ENCODE data around the gene MCTP1.

MCTP1 gene

DNA sequence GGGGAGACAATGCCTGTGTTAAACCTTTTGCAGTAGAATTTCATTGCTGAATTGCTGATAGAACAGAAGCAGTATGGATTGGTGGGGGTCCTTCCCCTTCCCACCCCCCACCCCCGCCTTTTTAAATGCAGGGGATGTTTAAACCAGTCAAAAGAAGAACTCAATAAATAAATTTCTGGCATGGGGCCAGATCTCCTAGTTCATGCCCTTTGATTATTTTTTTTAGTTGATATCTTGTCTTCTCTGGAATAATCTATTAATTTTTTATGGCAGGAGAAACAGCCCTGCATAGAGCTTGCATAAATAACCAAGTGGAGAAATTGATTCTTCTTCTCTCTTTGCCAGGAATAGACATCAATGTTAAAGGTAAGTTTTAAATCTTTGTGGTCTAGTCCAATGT lies 593.6 kb downstream of the MCTP1 start:
- H3K4me1 Mint-ChIP-seq (ENCODE audit: low read depth) = no peaks in the 10 kb centered on the region
- H3K27me3 Mint-ChIP-seq = no peaks in the 10 kb centered on the region
- no peak overlapping the region for H3K27ac Mint-ChIP-seq
- H3K4me3 Mint-ChIP-seq = no peak overlapping the region
- H3K9me3 Mint-ChIP-seq = no peaks in the 10 kb centered on the region
- peaks cover 53% of the 10 kb centered on the region for H3K36me3 Mint-ChIP-seq (ENCODE audit: low read depth)

GRCh38 chr5:94690778-94691177 lies 594.1 kb downstream of the MCTP1 start:
- Mint-ChIP-seq H3K4me3 (no peak overlapping the region), H3K27ac (no peak overlapping the region), H3K9me3 (no peaks in the 10 kb centered on the region), H3K4me1 (ENCODE audit: low read depth) (no peaks in the 10 kb centered on the region), H3K36me3 (ENCODE audit: low read depth) (peaks cover 56% of the 10 kb centered on the region), H3K27me3 (no peaks in the 10 kb centered on the region)

DNA sequence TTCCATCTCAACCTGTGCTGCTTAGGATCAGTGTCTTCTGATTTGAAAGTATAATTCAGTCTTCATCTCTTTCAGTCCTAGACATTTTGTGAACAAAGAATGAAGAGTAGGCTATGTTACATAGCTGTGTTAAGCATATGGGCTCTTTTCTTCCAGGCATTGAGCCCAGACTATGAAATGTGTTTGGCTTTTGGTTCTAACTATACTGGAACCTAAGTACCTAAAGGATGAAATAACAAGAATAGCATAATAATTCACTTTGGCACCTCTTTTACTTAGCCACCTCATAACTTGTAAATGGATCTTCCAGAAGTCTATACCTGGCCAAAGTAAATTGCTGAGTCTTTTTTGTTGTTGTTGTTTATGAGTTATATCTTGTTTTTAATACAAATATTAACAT lies 595.0 kb downstream of the MCTP1 start:
- Mint-ChIP-seq H3K4me1 (ENCODE audit: low read depth) (no peaks in the 10 kb centered on the region), H3K27ac (peak overlapping the region; percentile 12), H3K9me3 (no peaks in the 10 kb centered on the region), H3K4me3 (no peak overlapping the region), H3K27me3 (no peaks in the 10 kb centered on the region), H3K36me3 (ENCODE audit: low read depth) (peaks cover 54% of the 10 kb centered on the region)

- Mint-ChIP-seq H3K27ac (no peak overlapping the region), H3K9me3 (no peaks in the 10 kb centered on the region), H3K27me3 (no peaks in the 10 kb centered on the region), H3K4me3 (no peak overlapping the region), H3K4me1 (ENCODE audit: low read depth) (no peaks in the 10 kb centered on the region), H3K36me3 (ENCODE audit: low read depth) (peaks cover 42% of the 10 kb centered on the region)
Measured at GRCh38 chr5:94682814-94683520, 601.9 kb downstream of the MCTP1 start.

DNA sequence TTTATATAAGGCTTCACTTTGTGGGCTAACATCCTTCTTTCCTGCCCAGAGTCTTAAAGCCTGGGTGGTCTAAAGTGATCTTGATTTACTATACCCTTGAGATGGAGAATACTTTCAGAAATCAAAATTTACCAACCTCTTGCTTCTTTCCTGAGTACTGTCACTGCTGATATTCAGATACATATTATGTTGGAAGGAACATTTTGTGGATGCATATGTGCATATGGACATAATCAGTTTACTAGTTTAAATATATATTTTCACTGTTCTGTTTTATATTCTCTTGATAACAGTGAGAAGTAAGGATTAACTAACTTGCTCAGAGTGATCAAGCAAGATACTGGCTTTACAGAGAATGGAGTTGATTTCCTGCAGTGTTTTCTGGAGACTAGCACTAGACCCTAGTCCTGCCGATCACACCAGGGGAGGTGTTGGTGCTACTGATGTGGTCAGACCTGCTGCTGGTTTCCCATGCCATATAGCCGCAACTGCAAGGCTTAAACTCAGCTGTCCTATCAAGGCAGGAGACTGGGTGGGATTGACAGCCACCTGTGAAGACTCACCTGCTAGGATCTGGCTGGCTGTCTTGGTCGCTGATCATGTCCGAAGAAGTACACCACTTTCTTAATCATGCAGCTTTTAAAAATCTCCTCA lies 608.8 kb downstream of the MCTP1 start:
- Mint-ChIP-seq H3K27ac (no peak overlapping the region), H3K9me3 (no peaks in the 10 kb centered on the region), H3K36me3 (ENCODE audit: low read depth) (peaks cover 41% of the 10 kb centered on the region), H3K4me1 (ENCODE audit: low read depth) (no peaks in the 10 kb centered on the region), H3K27me3 (no peaks in the 10 kb centered on the region), H3K4me3 (no peak overlapping the region)

DNA sequence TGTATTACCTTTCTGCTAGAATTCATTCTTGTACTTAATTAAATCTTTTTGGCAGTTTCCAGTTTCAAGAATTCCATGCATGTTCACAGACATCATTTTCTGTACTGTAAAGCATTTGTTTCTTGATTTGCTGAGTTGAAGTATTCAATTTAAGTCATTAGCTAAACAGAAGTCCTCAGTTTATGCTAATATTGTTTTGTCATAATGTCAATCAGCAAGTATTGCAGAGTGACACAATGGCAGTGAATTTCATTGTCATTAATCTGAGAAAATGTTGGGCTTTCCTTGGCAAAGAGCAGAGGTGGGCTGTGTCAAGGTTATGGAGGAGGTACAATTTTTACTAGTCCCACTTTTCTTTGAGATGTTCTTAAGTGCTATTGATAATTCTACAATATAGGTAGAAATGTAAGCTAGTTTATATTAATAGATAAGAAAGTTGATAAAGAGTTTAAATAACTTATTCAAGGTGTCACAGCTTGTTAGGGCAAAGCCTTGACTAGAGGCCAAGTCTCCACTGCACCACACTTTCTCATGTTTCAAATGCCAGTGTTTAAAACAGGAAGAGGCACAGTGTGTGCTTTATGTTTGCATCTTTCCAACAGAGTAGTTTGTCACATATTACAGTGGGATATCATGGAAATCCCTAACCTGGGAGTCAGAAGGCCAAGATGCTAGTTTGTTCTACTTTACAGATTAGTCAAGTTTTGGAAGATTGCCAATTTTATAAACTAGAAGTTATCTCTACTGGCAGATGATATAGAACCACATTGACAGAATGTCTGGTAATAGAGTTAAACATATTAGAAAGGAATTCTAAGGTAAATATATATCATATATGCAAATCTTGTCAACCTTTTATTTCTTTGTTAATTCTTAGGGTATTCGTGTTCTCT lies 610.2 kb downstream of the MCTP1 start:
- Mint-ChIP-seq H3K36me3 (ENCODE audit: low read depth) (peaks cover 36% of the 10 kb centered on the region), H3K4me3 (no peak overlapping the region), H3K4me1 (ENCODE audit: low read depth) (no peaks in the 10 kb centered on the region), H3K27ac (no peak overlapping the region), H3K27me3 (no peaks in the 10 kb centered on the region), H3K9me3 (no peaks in the 10 kb centered on the region)

- no peak overlapping the region for H3K27ac Mint-ChIP-seq
- H3K36me3 Mint-ChIP-seq (ENCODE audit: low read depth) = peaks cover 38% of the 10 kb centered on the region
- H3K27me3 Mint-ChIP-seq = no peaks in the 10 kb centered on the region
- H3K4me3 Mint-ChIP-seq = no peak overlapping the region
- no peaks in the 10 kb centered on the region for H3K4me1 Mint-ChIP-seq (ENCODE audit: low read depth)
- no peaks in the 10 kb centered on the region for H3K9me3 Mint-ChIP-seq
Measured at GRCh38 chr5:94672746-94673145, 612.1 kb downstream of the MCTP1 start.

GRCh38 chr5:94670726-94671125 lies 614.2 kb downstream of the MCTP1 start:
- H3K4me1 Mint-ChIP-seq (ENCODE audit: low read depth) = no peaks in the 10 kb centered on the region
- H3K27ac Mint-ChIP-seq = no peak overlapping the region
- H3K4me3 Mint-ChIP-seq = no peak overlapping the region
- H3K27me3 Mint-ChIP-seq = no peaks in the 10 kb centered on the region
- H3K9me3 Mint-ChIP-seq = no peaks in the 10 kb centered on the region
- H3K36me3 Mint-ChIP-seq (ENCODE audit: low read depth) = peaks cover 54% of the 10 kb centered on the region

- Mint-ChIP-seq H3K27me3 (no peaks in the 10 kb centered on the region), H3K9me3 (no peaks in the 10 kb centered on the region), H3K27ac (no peak overlapping the region)
Measured at GRCh38 chr5:94667937-94668336, 617.0 kb downstream of the MCTP1 start.

GRCh38 chr5:94661086-94661485 lies 623.8 kb downstream of the MCTP1 start:
- Mint-ChIP-seq H3K36me3 (ENCODE audit: low read depth) (peaks cover 46% of the 10 kb centered on the region), H3K4me1 (ENCODE audit: low read depth) (no peaks in the 10 kb centered on the region), H3K4me3 (no peak overlapping the region), H3K27ac (no peak overlapping the region), H3K9me3 (peaks cover 29% of the 10 kb centered on the region), H3K27me3 (no peaks in the 10 kb centered on the region)

More at GRCh38 chr5:94667937-94668336, 617.0 kb downstream of the MCTP1 start:
- Mint-ChIP-seq H3K36me3 (ENCODE audit: low read depth) (peaks cover 43% of the 10 kb centered on the region), H3K4me3 (no peak overlapping the region), H3K4me1 (ENCODE audit: low read depth) (no peaks in the 10 kb centered on the region)

DNA sequence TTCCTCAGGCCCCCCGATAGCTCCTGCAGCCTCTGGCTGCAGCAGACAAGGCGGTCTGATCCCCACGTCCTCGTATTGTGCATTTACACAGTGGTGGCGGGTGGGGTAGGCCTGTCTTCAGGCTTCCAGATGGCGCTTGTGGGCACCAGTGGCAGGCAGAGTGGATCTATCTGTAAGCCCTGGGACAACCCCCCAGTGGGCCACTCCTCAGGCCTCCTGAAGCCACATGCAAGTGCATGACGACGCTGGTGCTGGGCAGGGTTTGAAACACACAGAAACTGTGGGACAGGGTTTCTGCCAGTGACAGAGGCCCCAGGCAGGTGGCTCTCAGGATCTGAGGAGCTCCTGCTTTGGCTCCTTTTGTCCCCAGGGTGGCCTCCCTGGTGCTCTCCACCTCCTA lies 624.4 kb downstream of the MCTP1 start:
- Mint-ChIP-seq H3K4me1 (ENCODE audit: low read depth) (no peaks in the 10 kb centered on the region), H3K27me3 (no peaks in the 10 kb centered on the region), H3K9me3 (peaks cover 35% of the 10 kb centered on the region), H3K4me3 (no peak overlapping the region), H3K36me3 (ENCODE audit: low read depth) (peaks cover 48% of the 10 kb centered on the region), H3K27ac (no peak overlapping the region)

GRCh38 chr5:94658272-94658671 lies 626.6 kb downstream of the MCTP1 start:
- Mint-ChIP-seq H3K27me3 (no peaks in the 10 kb centered on the region), H3K27ac (no peak overlapping the region), H3K9me3 (peaks cover 39% of the 10 kb centered on the region), H3K4me3 (no peak overlapping the region), H3K36me3 (ENCODE audit: low read depth) (peaks cover 71% of the 10 kb centered on the region), H3K4me1 (ENCODE audit: low read depth) (no peaks in the 10 kb centered on the region)

Data from stimulated activated naive CD8-positive, alpha-beta T cell treated with anti-CD3 and anti-CD28 coated beads, Interleukin-15, Interleukin-2, amounts not matched to agents 100 ng/mL and 50 ng/mL, for 24 hours (primary cell).